Measurements from ENCODE around the gene HUS1B. TPM values are rescaled to one million over a fixed set of nuclear protein-coding genes. Genes with fewer than 3 reads are reported as not detected.

The HUS1B gene
- total and polyA plus RNA-seq, 2 experiments from 2014 or later, result 0.33 to 1.2 TPM

- no peak for DNase-seq (ENCODE audit: low spot score)
- H3K9me3 ChIP-seq (ENCODE audit: low read depth), result no peaks in the 10 kb centered on the region
- H4K20me1 ChIP-seq (ENCODE audit: insufficient read depth, poor library complexity, severe bottlenecking), result no peaks in the 10 kb centered on the region
- peaks cover 86% of the 10 kb centered on the region for H3K79me2 ChIP-seq
- 36% methylated on average over 3 of the region's 3 CpGs for WGBS (ENCODE audit: low lambda C conversion rate, missing lambda C conversion rate)
- H3K4me3 ChIP-seq, result no peak overlapping the region
- TF ChIP-seq EZH2phosphoT487 (IDR thresholded peaks at IDR 0.05; ENCODE audit: low read depth, severe bottlenecking, unreplicated experiment) (no peak), EZH2 (IDR thresholded peaks at IDR 0.05; ENCODE audit: borderline replicate concordance) (no peak), CTCF (IDR thresholded peaks at IDR 0.05; ENCODE audit: poor library complexity) (no peak)
- no peaks in the 10 kb centered on the region for H3K27me3 ChIP-seq
- no peak overlapping the region for H2AFZ ChIP-seq
- H3K9me2 ChIP-seq (replicated peaks; ENCODE audit: insufficient read depth), result no peaks in the 10 kb centered on the region
- peak overlapping the region; percentile 39 for H3K4me2 ChIP-seq
- no peaks in the 10 kb centered on the region for H3K36me3 ChIP-seq (replicated peaks; ENCODE audit: insufficient read depth, low read depth)
- no peak overlapping the region for H3K27ac ChIP-seq
- H3K4me1 ChIP-seq (ENCODE audit: insufficient read depth), result no peaks in the 10 kb centered on the region
Observed at GRCh38 chr6:678520-678919, 21.6 kb upstream of the HUS1B start.

DNA sequence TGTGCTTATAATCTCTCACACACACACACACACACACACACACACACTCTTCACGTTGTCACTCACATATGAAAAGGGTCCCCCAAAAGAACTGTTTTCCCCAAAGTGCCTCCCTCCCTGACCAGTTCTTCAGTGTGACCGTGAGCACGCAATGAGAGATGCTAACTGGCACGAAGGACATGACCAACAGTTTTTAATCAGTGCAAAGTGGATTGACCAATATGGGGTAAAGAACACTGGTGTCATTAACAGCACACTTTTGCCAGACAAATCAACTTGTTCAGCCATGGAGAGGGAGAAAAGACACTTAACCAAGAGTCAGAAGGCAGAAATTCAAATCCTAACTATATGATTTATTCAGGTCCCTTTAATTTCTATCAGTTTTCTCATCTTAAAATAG is 21.0 kb upstream of the HUS1B start:
- no peaks in the 10 kb centered on the region for H3K4me1 ChIP-seq (ENCODE audit: insufficient read depth)
- H3K9me3 ChIP-seq (ENCODE audit: low read depth), result no peaks in the 10 kb centered on the region
- H3K36me3 ChIP-seq (replicated peaks; ENCODE audit: insufficient read depth, low read depth), result no peaks in the 10 kb centered on the region
- no peak for TF ChIP-seq CTCF (IDR thresholded peaks at IDR 0.05; ENCODE audit: poor library complexity)
- no peak for TF ChIP-seq EZH2 (IDR thresholded peaks at IDR 0.05; ENCODE audit: borderline replicate concordance)
- no peak for TF ChIP-seq EZH2phosphoT487 (IDR thresholded peaks at IDR 0.05; ENCODE audit: low read depth, severe bottlenecking, unreplicated experiment)
- peak overlapping the region; percentile 39 for H3K4me2 ChIP-seq
- no peak overlapping the region for H3K27ac ChIP-seq
- no peak overlapping the region for H2AFZ ChIP-seq
- H3K79me2 ChIP-seq, result peaks cover 83% of the 10 kb centered on the region
- H3K9me2 ChIP-seq (replicated peaks; ENCODE audit: insufficient read depth), result no peaks in the 10 kb centered on the region
- H4K20me1 ChIP-seq (ENCODE audit: insufficient read depth, poor library complexity, severe bottlenecking), result no peaks in the 10 kb centered on the region
- 96% methylated on average over 4 of the region's 4 CpGs for WGBS (ENCODE audit: low lambda C conversion rate, missing lambda C conversion rate)
- H3K27me3 ChIP-seq, result no peaks in the 10 kb centered on the region
- no peak overlapping the region for H3K4me3 ChIP-seq
- DNase-seq (ENCODE audit: low spot score), result no peak

- TF ChIP-seq CTCF (IDR thresholded peaks at IDR 0.05; ENCODE audit: poor library complexity) (no peak), EZH2 (IDR thresholded peaks at IDR 0.05; ENCODE audit: borderline replicate concordance) (no peak), EZH2phosphoT487 (IDR thresholded peaks at IDR 0.05; ENCODE audit: low read depth, severe bottlenecking, unreplicated experiment) (no peak)
- H3K9me3 ChIP-seq (ENCODE audit: low read depth), result no peaks in the 10 kb centered on the region
- no peaks in the 10 kb centered on the region for H3K36me3 ChIP-seq (replicated peaks; ENCODE audit: insufficient read depth, low read depth)
- DNase-seq (ENCODE audit: low spot score), result no peak
- H3K4me2 ChIP-seq, result no peak overlapping the region
- peaks cover 75% of the 10 kb centered on the region for H3K79me2 ChIP-seq
- no peak overlapping the region for H2AFZ ChIP-seq
- no peaks in the 10 kb centered on the region for H3K9me2 ChIP-seq (replicated peaks; ENCODE audit: insufficient read depth)
- H3K4me3 ChIP-seq, result no peak overlapping the region
- 79% methylated on average over 3 of the region's 3 CpGs for WGBS (ENCODE audit: low lambda C conversion rate, missing lambda C conversion rate)
- no peaks in the 10 kb centered on the region for H3K4me1 ChIP-seq (ENCODE audit: insufficient read depth)
- no peaks in the 10 kb centered on the region for H3K27me3 ChIP-seq
- no peaks in the 10 kb centered on the region for H4K20me1 ChIP-seq (ENCODE audit: insufficient read depth, poor library complexity, severe bottlenecking)
- no peak overlapping the region for H3K27ac ChIP-seq
Observed at GRCh38 chr6:674956-675355, 18.1 kb upstream of the HUS1B start.

- Histone ChIP-seq H3K36me3 (replicated peaks; ENCODE audit: insufficient read depth, low read depth) (no peaks in the 10 kb centered on the region), H4K20me1 (ENCODE audit: insufficient read depth, poor library complexity, severe bottlenecking) (no peaks in the 10 kb centered on the region), H3K27ac (no peak overlapping the region), H3K9me3 (ENCODE audit: low read depth) (no peaks in the 10 kb centered on the region), H3K4me3 (no peak overlapping the region), H2AFZ (no peak overlapping the region), H3K4me2 (no peak overlapping the region), H3K27me3 (no peaks in the 10 kb centered on the region), H3K4me1 (ENCODE audit: insufficient read depth) (no peaks in the 10 kb centered on the region), H3K79me2 (peaks cover 75% of the 10 kb centered on the region), H3K9me2 (replicated peaks; ENCODE audit: insufficient read depth) (no peaks in the 10 kb centered on the region)
- TF ChIP-seq EZH2 (IDR thresholded peaks at IDR 0.05; ENCODE audit: borderline replicate concordance) (no peak), CTCF (IDR thresholded peaks at IDR 0.05; ENCODE audit: poor library complexity) (no peak), EZH2phosphoT487 (IDR thresholded peaks at IDR 0.05; ENCODE audit: low read depth, severe bottlenecking, unreplicated experiment) (no peak)
- no peak for DNase-seq (ENCODE audit: low spot score)
Observed at GRCh38 chr6:674406-674805, 17.5 kb upstream of the HUS1B start.

Measured in hepatocyte (in vitro differentiated cells).